GM12878 (cell line): ENCODE data around the gene ARPC5L. TPM values are rescaled to one million over a fixed set of nuclear protein-coding genes. Genes with fewer than 3 reads are reported as not detected.
A peak's percentile ranks its signal among the peaks of the same experiment; 100 is the strongest.

Experiments
- ATAC-seq: fragments of 200-7000 bp; cut with Tn5 transposase; 3 replicates; pipeline ENCODE4 v1.9.1; 2020; ENCODE audit warnings: mild to moderate bottlenecking, moderate library complexity
- BruUV-seq: library from RNA; stranded (reverse); fragments of 400-500 nt; replicated peaks from 2 replicates; lab custom pipeline; 2021; lab: Mats Ljungman, UMichigan
- CTCF ChIA-PET: fragments of 300-600 bp; sonication (Branson Sonifier 250); formaldehyde crosslinking; extraction: SDS; loops from one replicate; lab custom pipeline; 2021; ENCODE audit warnings: inconsistent platforms; lab: Yijun Ruan, JAX
- POLR2A ChIA-PET: fragments of 350-600 bp; formaldehyde crosslinking; extraction: SDS; loops from one replicate; lab custom pipeline; 2021; ENCODE audit warnings: inconsistent platforms; lab: Charles Lee
- RAD21 ChIA-PET: fragments of 300-600 bp; sonication (Branson Sonifier 250); formaldehyde crosslinking; loops from one replicate; lab custom pipeline; 2023; ENCODE audit warnings: antibody characterized with exemption; ENCODE audit not compliant: unreplicated experiment; lab: Charles Lee
- SMC1A ChIA-PET: fragments of 300-600 bp; sonication (Branson Sonifier 250); formaldehyde crosslinking; loops from one replicate; lab custom pipeline; 2023; ENCODE audit not compliant: unreplicated experiment, uncharacterized antibody; lab: Charles Lee
- DNase-seq: peaks from one replicate; pipeline ENCODE4 v3.0.0-alpha.2; 2011; ENCODE audit warnings: low read depth, low spot score
- FAIRE-seq: peaks from 3 replicates; lab custom pipeline; 2011; peaks lifted over from hg19 to GRCh38; lab: Jason Lieb, UNC
- H2AFZ ChIP-seq: 2 replicates; pipeline ENCODE4 v1.6.0; 2011; ENCODE audit warnings: low read depth, low read length, control low read depth; ENCODE audit not compliant: control insufficient read depth
- H3K27ac ChIP-seq: 2 replicates; pipeline ENCODE4 v1.5.1; 2011; ENCODE audit warnings: control low read depth; ENCODE audit not compliant: control insufficient read depth, insufficient read depth
- H3K27me3 ChIP-seq, 2 experiments: replicated peaks in 1 of 2; 2 replicates each; pipeline versions ENCODE4 v1.6.0 to v1.6.1; 2011; ENCODE audit warnings: low read length in 1 of 2; ENCODE audit not compliant: control insufficient read depth in 2 of 2, insufficient read depth in 2 of 2
- H3K36me3 ChIP-seq, 2 experiments: 2 replicates each; pipeline ENCODE4 v1.5.1; 2011; ENCODE audit warnings: low read length in 1 of 2; ENCODE audit not compliant: control insufficient read depth in 2 of 2, insufficient read depth in 2 of 2
- H3K4me1 ChIP-seq: 2 replicates; pipeline ENCODE4 v1.6.1; 2011; ENCODE audit warnings: mild to moderate bottlenecking, low read length, moderate library complexity, mixed read lengths; ENCODE audit not compliant: control insufficient read depth, insufficient read depth
- H3K4me2 ChIP-seq: 2 replicates; pipeline ENCODE4 v1.6.0; 2011; ENCODE audit warnings: control low read depth; ENCODE audit not compliant: control insufficient read depth, insufficient read depth
- H3K4me3 ChIP-seq: fragments of 200-600 bp; sonication (generic); 2 replicates; pipeline ENCODE4 v1.5.1; 2016
- H3K79me2 ChIP-seq: 2 replicates; pipeline ENCODE4 v1.6.0; 2011; ENCODE audit warnings: low read length; ENCODE audit not compliant: control insufficient read depth, insufficient read depth
- H3K9ac ChIP-seq: 2 replicates; pipeline ENCODE4 v1.8.0; 2011; ENCODE audit warnings: low read length, control low read depth, mixed read lengths; ENCODE audit not compliant: control insufficient read depth, insufficient read depth
- H3K9me3 ChIP-seq: replicated peaks from 3 replicates; pipeline ENCODE4 v1.5.1; 2011; ENCODE audit warnings: mild to moderate bottlenecking, low read length; ENCODE audit not compliant: control insufficient read depth, insufficient read depth
- H4K20me1 ChIP-seq: 2 replicates; pipeline ENCODE4 v1.6.0; 2011; ENCODE audit not compliant: control insufficient read depth, insufficient read depth
- MLLT1 ChIP-seq: fragments of 450-650 bp; IDR thresholded peaks from 2 replicates; pipeline ENCODE4 v1.6.1; 2016; ENCODE audit warnings: mild to moderate bottlenecking
- PAX8 ChIP-seq: fragments of 450-650 bp; IDR thresholded peaks from 2 replicates; pipeline ENCODE4 v1.6.1; 2017; ENCODE audit warnings: mild to moderate bottlenecking, moderate library complexity
- POLR2A ChIP-seq: IDR thresholded peaks from 2 replicates; pipeline ENCODE4 v1.6.1; 2011; ENCODE audit warnings: low read depth, mild to moderate bottlenecking, low read length
- POLR2AphosphoS5 ChIP-seq: IDR thresholded peaks from 2 replicates; pipeline ENCODE4 v1.6.1; 2011; ENCODE audit warnings: mild to moderate bottlenecking, low read length, inconsistent platforms
- SPI1 ChIP-seq: IDR thresholded peaks from 2 replicates; pipeline ENCODE4 v1.6.1; 2011; ENCODE audit warnings: low read depth, mild to moderate bottlenecking, low read length, moderate library complexity, borderline replicate concordance; ENCODE audit not compliant: insufficient read depth
- WRNIP1 ChIP-seq: IDR thresholded peaks from 2 replicates; pipeline ENCODE4 v1.6.1; 2011; ENCODE audit warnings: low read depth, low read length, improper control_type of control experiment, borderline replicate concordance
- ZSCAN29 ChIP-seq: fragments of 450-650 bp; IDR thresholded peaks from 2 replicates; pipeline ENCODE4 v1.6.1; 2017; ENCODE audit warnings: mild to moderate bottlenecking, moderate library complexity
- WGBS: methylation state at CpG from one replicate; pipeline ENCODE4 v1.1.6; 2016; ENCODE audit warnings: low lambda C conversion rate; ENCODE audit not compliant: insufficient replicate concordance, insufficient coverage; ENCODE audit errors: missing lambda C conversion rate; 5-methylcytosine and 5-hydroxymethylcytosine counted together
- in situ Hi-C: fragments of 300-500 bp; cut with MboI; formaldehyde crosslinking; loops from 9 replicates; pipeline ENCODE4 v1.14.3; 2018; ENCODE audit warnings: mixed read lengths
- intact Hi-C: fragments of 100-400 bp; cut with micrococcal nuclease; formaldehyde crosslinking; loops from one replicate; pipeline ENCODE4 v1.14.2; 2022; ENCODE audit not compliant: unreplicated experiment
- polyA plus RNA-seq, 11 experiments: library from polyadenylated mRNA; depleted of rRNA in 4 of 11; unstranded in 6 of 11; stranded (reverse) in 5 of 11; fragments of >200 nt; fragmentation: Nextera tagmentation in 4 of 11; fragmentation: Illumina TruSeq in 1 of 11; extraction: Ambion mirVana in 4 of 11; extraction: Trizol in 1 of 11; gene quantifications; 1 replicate in 1 of 11; 2 replicates in 10 of 11; pipeline versions ENCODE4 v1.2.1 to v1.2.3, GENCODE V29; 2011 to 2016; ENCODE audit warnings: inconsistent platforms in 2 of 11, missing spikeins in 2 of 11, low read depth in 1 of 11
- total RNA-seq, 4 experiments: library from RNA; depleted of rRNA in 3 of 4; stranded (reverse); fragments of >200 nt in 3 of 4; fragmentation: Illumina TruSeq in 1 of 4; extraction: Trizol in 1 of 4; gene quantifications; 2 replicates each; pipeline versions ENCODE4 v1.2.1 to v1.2.3, GENCODE V29; 2013 to 2021

The ARPC5L gene
- total and polyA plus RNA-seq, 10 of the 15 experiments (the other 5 are each of a cell fraction or from before 2014, with no cell fraction given): 42.3 to 207 (median 104) TPM

GRCh38 chr9:124871156-124871561 is 9.2 kb downstream of the ARPC5L start:
- FAIRE-seq: no peak
- H3K27ac ChIP-seq: peak overlapping the region; percentile 94
- RAD21 ChIA-PET: interaction anchor here (1.0 to 2.3 kb wide), 8 partner anchors 9 to 272 kb away, joined by 3 to 28 read pairs (median 6); partner anchors contain the start of genes ARPC5L, NR6A1, RPL35 and SCAI
- H3K4me3 ChIP-seq: peak overlapping the region; percentile 94
- TF ChIP-seq WRNIP1 (no peak), PAX8 (no peak), POLR2AphosphoS5 (peak; percentile 60), POLR2A (0 out of 2 replicates have a peak, but pooled peaks have one; percentile 4), SPI1 (peak; percentile 22; the same call in 1 of the 2 replicates), ZSCAN29 (peak; percentile 78), MLLT1 (no peak)
- TF ChIP-seq, all 136 proteins: peak for 4
- ChIA-PET CTCF (interaction anchor here (0.7 to 4.8 kb wide), 8 partner anchors 9 to 271 kb away, joined by 3 to 31 read pairs (median 7); partner anchors contain the start of genes ARPC5L, RPL35 and WDR38), SMC1A (interaction anchor here (0.8 to 4.1 kb wide), 4 partner anchors 10 to 104 kb away, joined by 3 to 37 read pairs (median 3); partner anchors contain the start of genes ARPC5L and RPL35), POLR2A (interaction anchor here (0.7 to 5.8 kb wide), 4 partner anchors 10 to 22 kb away, joined by 3 to 92 read pairs (median 4); partner anchors contain the start of genes ARPC5L, RPL35 and WDR38)
- H3K36me3 ChIP-seq: peaks cover 20 to 23% of the 10 kb centered on the region in 2 experiments
- DNase-seq: no peak
- H3K79me2 ChIP-seq: peaks cover 88% of the 10 kb centered on the region
- H2AFZ ChIP-seq: no peak overlapping the region
- peak overlapping the region; percentile 74 for H3K4me2 ChIP-seq
- no peaks in the 10 kb centered on the region for H3K27me3 ChIP-seq
- peaks cover 19% of the 10 kb centered on the region for H3K4me1 ChIP-seq
- intact Hi-C loops: loop anchor here (2.0 to 5.0 kb wide), 2 partner anchors 70 to 271 kb away; partner anchors contain the start of genes GOLGA1 and SCAI
- 6% methylated on average over 11 of the region's 11 CpGs for WGBS
- ATAC-seq: peak; percentile 15
- BruUV-seq: no TSS peak
- in situ Hi-C loops: loop anchor here (25.0 kb wide), 1 partner anchor 1959 kb away; the partner anchor contains the start of genes RC3H2 and ZBTB6
- peaks cover 5% of the 10 kb centered on the region for H4K20me1 ChIP-seq
- H3K9me3 ChIP-seq: no peaks in the 10 kb centered on the region
- peak overlapping the region; percentile 98 for H3K9ac ChIP-seq
